Activated CD8-positive, alpha-beta memory T cell treated with anti-CD3 and anti-CD28 coated beads for 1 hour (primary cell): Measurements from ENCODE around the gene HNRNPDL.
"Not testable (repeated sequence)": the region's sequence is repeated elsewhere in the genome, so short reads cannot be mapped to it uniquely, and the experiment has no call there.

ENCODE experiments used
- DNase-seq, 2 donors: peaks; one replicate each; pipeline ENCODE4 v3.0.0-alpha.2; 2020; ENCODE audit warnings: low read depth in 1 of 2; ENCODE audit errors: extremely low read depth in 1 of 2

The HNRNPDL gene

DNA sequence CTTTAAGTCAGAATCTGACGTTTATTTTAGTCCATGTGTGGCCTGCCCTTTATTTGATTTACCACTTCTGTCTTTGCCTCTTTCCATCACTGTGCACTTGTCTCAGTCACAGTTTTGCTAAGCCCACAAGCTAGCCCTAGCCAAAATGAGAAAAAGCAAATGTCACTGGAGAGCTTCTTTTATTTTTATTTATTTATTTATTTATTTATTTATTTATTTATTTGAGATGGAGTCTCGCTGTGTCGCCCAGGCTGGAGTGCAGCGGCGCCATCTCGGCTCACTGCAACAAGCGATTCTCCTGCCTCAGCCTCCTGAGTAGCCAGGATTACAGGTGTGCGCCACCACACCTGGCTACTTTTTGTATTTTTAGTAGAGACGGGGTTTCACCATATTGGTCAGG, 40.2 kb downstream of the HNRNPDL start:
- not testable (repeated sequence) for DNase-seq

GRCh38 chr4:82388405-82388804, 41.9 kb downstream of the HNRNPDL start:
- DNase-seq = no peak

DNA sequence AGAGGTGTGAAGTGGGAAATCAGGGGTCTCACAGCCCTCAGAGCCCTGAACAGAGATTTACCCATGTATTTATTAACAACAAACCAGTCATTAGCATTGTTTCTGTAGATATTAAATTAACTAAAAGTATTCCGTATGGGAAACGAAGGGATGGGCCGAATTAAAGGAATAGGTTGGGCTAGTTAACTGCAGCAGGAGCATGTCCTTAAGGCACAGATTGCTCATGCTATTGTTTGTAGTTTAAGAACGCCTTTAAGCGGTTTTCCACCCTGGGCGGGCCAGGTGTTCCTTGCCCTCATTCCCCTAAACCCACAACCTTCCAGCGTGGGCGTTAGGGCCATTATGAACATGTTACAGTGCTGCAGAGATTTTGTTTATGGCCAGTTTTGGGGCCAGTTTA, 44.0 kb downstream of the HNRNPDL start:
- DNase-seq = not testable (repeated sequence)

DNA sequence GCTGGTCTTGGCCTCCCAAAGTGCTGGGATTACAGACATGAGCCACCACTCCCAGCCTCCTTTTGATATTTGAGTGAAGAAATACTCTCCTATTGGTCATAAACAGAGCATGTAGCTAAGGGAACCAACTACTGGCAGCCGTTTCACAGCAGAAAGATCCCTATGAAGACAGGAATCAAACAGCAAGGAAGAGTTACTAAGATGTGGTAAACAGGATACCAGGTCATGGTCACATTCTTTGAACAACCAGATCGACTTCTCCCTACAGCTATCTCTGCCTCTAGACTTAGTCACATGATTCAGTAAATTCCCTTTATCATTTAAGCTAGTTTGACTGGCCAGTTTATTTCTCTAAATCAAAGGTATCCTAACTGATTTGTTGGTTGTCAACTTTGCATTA, 47.5 kb downstream of the HNRNPDL start:
- no peak for DNase-seq

GRCh38 chr4:82381661-82382296, 48.5 kb downstream of the HNRNPDL start:
- DNase-seq = no peak

GRCh38 chr4:82381235-82381634, 49.0 kb downstream of the HNRNPDL start:
- no peak for DNase-seq

- DNase-seq = no peak
These were observed 49.4 kb downstream of the HNRNPDL start for GRCh38 chr4:82380831-82381230.

GRCh38 chr4:82380344-82380743, 49.9 kb downstream of the HNRNPDL start:
- no peak for DNase-seq

DNA sequence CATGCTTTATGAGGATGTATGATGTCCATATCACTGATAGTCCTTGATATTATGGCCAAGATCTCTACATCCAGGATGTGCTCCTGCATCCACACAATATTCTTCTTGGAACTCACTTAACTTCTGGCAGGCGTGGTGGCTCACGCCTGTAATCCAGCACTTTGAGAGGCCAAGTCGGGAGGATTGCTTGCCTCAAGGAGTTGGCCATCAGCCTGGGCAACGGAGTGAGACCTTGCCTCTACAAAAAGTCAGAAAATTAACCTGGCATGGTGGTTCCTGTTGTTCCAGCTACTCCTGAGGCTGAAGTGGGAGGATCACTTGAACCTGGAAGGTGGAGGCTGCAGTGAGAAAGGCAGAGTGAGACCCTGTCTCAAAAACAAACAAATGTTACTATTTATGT, 54.2 kb downstream of the HNRNPDL start:
- DNase-seq = no peak

DNA sequence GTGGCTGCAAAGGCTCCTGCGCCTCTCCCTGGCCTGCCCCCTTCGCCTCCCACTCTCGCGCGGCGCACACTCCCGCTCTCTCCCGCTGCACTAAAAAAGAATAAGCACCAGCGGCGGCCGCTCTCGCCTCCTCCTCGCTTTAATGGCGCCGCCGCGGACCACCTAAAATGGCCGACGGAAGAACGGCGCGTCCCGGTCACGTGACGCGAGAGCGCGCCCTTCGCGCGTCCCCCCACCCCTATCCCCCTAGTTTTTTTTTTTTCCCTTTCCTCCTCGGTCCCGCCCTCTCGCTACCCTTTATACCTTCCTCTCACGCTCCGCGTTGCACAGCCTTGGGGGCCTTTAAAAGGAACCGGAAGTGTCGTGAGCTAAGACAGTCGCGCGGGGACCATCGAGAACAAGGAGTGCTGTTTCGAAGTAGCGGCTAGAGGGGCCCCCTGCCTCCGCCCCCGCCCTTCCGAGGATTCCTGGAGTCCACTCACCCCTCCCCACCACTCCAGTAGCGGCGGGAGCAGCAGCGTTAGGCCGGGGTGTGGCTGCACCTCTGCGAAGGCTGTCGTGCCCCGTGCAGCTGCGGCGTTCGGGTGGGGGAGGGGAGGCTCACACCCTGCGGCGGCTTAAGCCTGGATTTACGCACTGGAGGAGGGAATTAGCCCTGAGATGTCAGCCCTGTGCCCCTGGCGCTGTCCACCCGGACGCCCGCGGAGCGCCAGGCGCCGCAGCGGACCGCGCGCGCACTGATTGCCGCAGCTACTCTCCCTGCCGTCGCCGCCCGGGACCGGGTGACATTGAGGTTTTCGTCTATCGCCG, 56.2 kb downstream of the HNRNPDL start, which contains the start of gene HNRNPD:
HNRNPD (minus strand) TSS at position 176 of the 810 bp plus-strand sequence. CDS start 313 bp downstream, outside the sequence.
- DNase-seq = peak; percentile 80 to 81

DNA sequence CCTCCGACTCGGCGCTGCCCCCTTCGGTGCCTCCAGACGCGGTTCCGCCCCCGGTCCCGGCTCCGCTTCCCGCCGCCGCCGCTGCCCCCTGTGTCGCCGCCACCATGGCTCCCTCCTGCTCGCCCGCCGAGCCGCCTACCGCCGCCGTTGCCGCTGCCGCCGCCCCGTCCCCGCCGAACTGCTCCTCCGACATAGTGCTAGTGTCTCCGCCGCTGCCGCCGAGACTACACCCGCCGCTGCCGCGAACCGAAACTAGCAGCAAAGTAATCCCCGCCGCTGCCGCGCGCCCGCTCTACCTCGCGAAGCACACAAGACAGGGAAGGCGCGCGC, 56.8 kb downstream of the HNRNPDL start:
- DNase-seq = no peak
